ENCODE data around the gene ARHGAP42.

Gene ARHGAP42

GRCh38 chr11:100793525-100793924, 106.4 kb downstream of the ARHGAP42 start:
- Histone ChIP-seq H3K27ac (replicated peaks) (no peak overlapping the region), H3K4me3 (replicated peaks; ENCODE audit: insufficient read depth, low read length) (no peak overlapping the region), H3K27me3 (ENCODE audit: insufficient read depth, poor library complexity, severe bottlenecking) (no peaks in the 10 kb centered on the region)
- TF ChIP-seq CTCF (IDR thresholded peaks at IDR 0.05; ENCODE audit: insufficient read depth, low read length) (no peak), GABPA (IDR thresholded peaks at IDR 0.05; ENCODE audit: low read depth) (no peak), REST (IDR thresholded peaks at IDR 0.05; ENCODE audit: insufficient replicate concordance, low read depth) (no peak), SPI1 (IDR thresholded peaks at IDR 0.05; ENCODE audit: borderline replicate concordance, low read depth) (no peak), POLR2AphosphoS5 (IDR thresholded peaks at IDR 0.05; ENCODE audit: low read depth) (no peak)
- DNase-seq (ENCODE audit: low read depth in 1 of 2, low spot score in 1 of 2), result no peak

GRCh38 chr11:100794446-100794845, 107.4 kb downstream of the ARHGAP42 start:
- H3K27ac ChIP-seq (replicated peaks), result no peak overlapping the region
- no peak for DNase-seq (ENCODE audit: low read depth in 1 of 2, low spot score in 1 of 2)
- no peak overlapping the region for H3K4me3 ChIP-seq (replicated peaks; ENCODE audit: insufficient read depth, low read length)
- TF ChIP-seq REST (IDR thresholded peaks at IDR 0.05; ENCODE audit: insufficient replicate concordance, low read depth) (no peak), GABPA (IDR thresholded peaks at IDR 0.05; ENCODE audit: low read depth) (no peak), CTCF (IDR thresholded peaks at IDR 0.05; ENCODE audit: insufficient read depth, low read length) (no peak), POLR2AphosphoS5 (IDR thresholded peaks at IDR 0.05; ENCODE audit: low read depth) (no peak), SPI1 (IDR thresholded peaks at IDR 0.05; ENCODE audit: borderline replicate concordance, low read depth) (no peak)
- no peaks in the 10 kb centered on the region for H3K27me3 ChIP-seq (ENCODE audit: insufficient read depth, poor library complexity, severe bottlenecking)

GRCh38 chr11:100799445-100799844, 112.4 kb downstream of the ARHGAP42 start:
- Histone ChIP-seq H3K27me3 (ENCODE audit: insufficient read depth, poor library complexity, severe bottlenecking) (no peaks in the 10 kb centered on the region), H3K4me3 (replicated peaks; ENCODE audit: insufficient read depth, low read length) (no peak overlapping the region), H3K27ac (replicated peaks) (no peak overlapping the region)
- no peak for TF ChIP-seq CTCF (IDR thresholded peaks at IDR 0.05; ENCODE audit: insufficient read depth, low read length)
- TF ChIP-seq GABPA (IDR thresholded peaks at IDR 0.05; ENCODE audit: low read depth), result no peak
- TF ChIP-seq SPI1 (IDR thresholded peaks at IDR 0.05; ENCODE audit: borderline replicate concordance, low read depth), result no peak
- DNase-seq (ENCODE audit: low read depth in 1 of 2, low spot score in 1 of 2), result no peak

- Histone ChIP-seq H3K4me3 (replicated peaks; ENCODE audit: insufficient read depth, low read length) (no peak overlapping the region), H3K27ac (replicated peaks) (no peak overlapping the region), H3K27me3 (ENCODE audit: insufficient read depth, poor library complexity, severe bottlenecking) (no peaks in the 10 kb centered on the region)
- no peak for TF ChIP-seq POLR2AphosphoS5 (IDR thresholded peaks at IDR 0.05; ENCODE audit: low read depth)
- TF ChIP-seq CTCF (IDR thresholded peaks at IDR 0.05; ENCODE audit: insufficient read depth, low read length), result no peak
- no peak for TF ChIP-seq GABPA (IDR thresholded peaks at IDR 0.05; ENCODE audit: low read depth)
- TF ChIP-seq SPI1 (IDR thresholded peaks at IDR 0.05; ENCODE audit: borderline replicate concordance, low read depth), result no peak
- TF ChIP-seq REST (IDR thresholded peaks at IDR 0.05; ENCODE audit: insufficient replicate concordance, low read depth), result no peak
- no peak for DNase-seq (ENCODE audit: low read depth in 1 of 2, low spot score in 1 of 2)
These were observed 113.1 kb downstream of the ARHGAP42 start for GRCh38 chr11:100800202-100800601.

All from HL-60 (cell line).